ENCODE results near the gene PPFIA1.

PPFIA1 gene

GRCh38 chr11:70230151-70230839 lies 40.2 kb upstream of the PPFIA1 start:
- no peaks in the 10 kb centered on the region for H3K9me3 ChIP-seq (ENCODE audit: insufficient read depth, low read length)
- H3K4me2 ChIP-seq (ENCODE audit: low read depth, low read length, poor library complexity, severe bottlenecking) = no peak overlapping the region
- H4K20me1 ChIP-seq (ENCODE audit: low read depth, low read length) = no peaks in the 10 kb centered on the region
- H3K79me2 ChIP-seq (ENCODE audit: insufficient read depth, low read length) = no peaks in the 10 kb centered on the region
- H3F3A ChIP-seq (ENCODE audit: insufficient read depth) = no peaks in the 10 kb centered on the region
- H3K36me3 ChIP-seq (ENCODE audit: low read length) = no peaks in the 10 kb centered on the region
- H2AFZ ChIP-seq (ENCODE audit: low read depth, low read length, severe bottlenecking) = no peak overlapping the region
- TF ChIP-seq CTCF (IDR thresholded peaks at IDR 0.05; ENCODE audit: insufficient read depth, low read length, poor library complexity, severe bottlenecking) (no peak), EZH2phosphoT487 (conservative IDR thresholded peaks at IDR 0.05; ENCODE audit: low read length) (no peak)
- no peaks in the 10 kb centered on the region for H3K27me3 ChIP-seq (ENCODE audit: low read length)
- no peak overlapping the region for H3K9ac ChIP-seq (ENCODE audit: low read length)
- no peaks in the 10 kb centered on the region for H3K9me2 ChIP-seq (replicated peaks; ENCODE audit: insufficient read depth, low read length)
- H3K27ac ChIP-seq (ENCODE audit: low read depth, low read length) = no peak overlapping the region
- no peak overlapping the region for H3K4me3 ChIP-seq (ENCODE audit: insufficient read depth, low read length, poor library complexity, severe bottlenecking)

GRCh38 chr11:70230840-70231710 lies 39.4 kb upstream of the PPFIA1 start:
- no peaks in the 10 kb centered on the region for H3K79me2 ChIP-seq (ENCODE audit: insufficient read depth, low read length)
- no peaks in the 10 kb centered on the region for H3F3A ChIP-seq (ENCODE audit: insufficient read depth)
- H3K27me3 ChIP-seq (ENCODE audit: low read length) = no peaks in the 10 kb centered on the region
- no peaks in the 10 kb centered on the region for H3K36me3 ChIP-seq (ENCODE audit: low read length)
- no peaks in the 10 kb centered on the region for H4K20me1 ChIP-seq (ENCODE audit: low read depth, low read length)
- H3K9me3 ChIP-seq (ENCODE audit: insufficient read depth, low read length) = no peaks in the 10 kb centered on the region
- H3K4me3 ChIP-seq (ENCODE audit: insufficient read depth, low read length, poor library complexity, severe bottlenecking) = no peak overlapping the region
- no peak overlapping the region for H3K27ac ChIP-seq (ENCODE audit: low read depth, low read length)
- H3K9ac ChIP-seq (ENCODE audit: low read length) = no peak overlapping the region
- TF ChIP-seq EZH2phosphoT487 (conservative IDR thresholded peaks at IDR 0.05; ENCODE audit: low read length) = no peak
- no peak for TF ChIP-seq CTCF (IDR thresholded peaks at IDR 0.05; ENCODE audit: insufficient read depth, low read length, poor library complexity, severe bottlenecking)
- no peaks in the 10 kb centered on the region for H3K9me2 ChIP-seq (replicated peaks; ENCODE audit: insufficient read depth, low read length)
- H2AFZ ChIP-seq (ENCODE audit: low read depth, low read length, severe bottlenecking) = no peak overlapping the region
- no peak overlapping the region for H3K4me2 ChIP-seq (ENCODE audit: low read depth, low read length, poor library complexity, severe bottlenecking)

DNA sequence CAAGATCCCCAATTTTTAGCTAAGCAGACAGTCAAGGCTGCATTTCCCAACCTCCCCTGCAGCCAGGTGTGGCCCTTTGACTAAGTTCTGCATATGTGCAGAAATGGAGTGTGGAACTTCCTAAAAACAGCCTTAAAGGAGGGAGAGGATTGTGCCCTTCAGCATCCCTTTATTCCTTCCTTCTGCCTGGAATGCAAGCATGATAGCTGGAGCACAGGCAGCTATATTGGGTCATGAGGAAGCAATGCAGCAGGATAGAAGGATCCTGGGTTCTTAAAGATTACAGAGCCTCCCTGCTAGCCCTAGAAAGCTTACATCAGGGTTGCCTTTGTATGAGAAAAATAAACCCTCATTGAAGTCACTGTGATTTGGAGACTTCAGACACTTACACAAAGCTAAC lies 37.5 kb upstream of the PPFIA1 start:
- Histone ChIP-seq H2AFZ (ENCODE audit: low read depth, low read length, severe bottlenecking) (no peak overlapping the region), H3K9me3 (ENCODE audit: insufficient read depth, low read length) (no peaks in the 10 kb centered on the region), H3K27ac (ENCODE audit: low read depth, low read length) (no peak overlapping the region), H3F3A (ENCODE audit: insufficient read depth) (no peaks in the 10 kb centered on the region), H3K4me3 (ENCODE audit: insufficient read depth, low read length, poor library complexity, severe bottlenecking) (no peak overlapping the region), H3K79me2 (ENCODE audit: insufficient read depth, low read length) (no peaks in the 10 kb centered on the region), H3K9ac (ENCODE audit: low read length) (no peak overlapping the region), H3K36me3 (ENCODE audit: low read length) (no peaks in the 10 kb centered on the region), H4K20me1 (ENCODE audit: low read depth, low read length) (no peaks in the 10 kb centered on the region), H3K9me2 (replicated peaks; ENCODE audit: insufficient read depth, low read length) (no peaks in the 10 kb centered on the region), H3K27me3 (ENCODE audit: low read length) (no peaks in the 10 kb centered on the region), H3K4me2 (ENCODE audit: low read depth, low read length, poor library complexity, severe bottlenecking) (no peak overlapping the region)
- TF ChIP-seq EZH2phosphoT487 (conservative IDR thresholded peaks at IDR 0.05; ENCODE audit: low read length) (no peak), CTCF (IDR thresholded peaks at IDR 0.05; ENCODE audit: insufficient read depth, low read length, poor library complexity, severe bottlenecking) (no peak)
